Measurements from ENCODE around the gene AKNA. TPM values are rescaled to one million over a fixed set of nuclear protein-coding genes. Genes with fewer than 3 reads are reported as not detected.

AKNA gene
- total RNA-seq, 4 donors from 2014 or later = 34.8 to 63.2 (median 48.6) TPM

- Histone ChIP-seq H3K4me1 (no peaks in the 10 kb centered on the region), H3K4me3 (no peak overlapping the region), H3K36me3 (no peaks in the 10 kb centered on the region), H3K27ac (no peak overlapping the region), H3K9me3 (no peaks in the 10 kb centered on the region), H3K27me3 (no peaks in the 10 kb centered on the region)
- in situ Hi-C loops (cut with MboI; ENCODE audit: low pct_ligation_motif_present in 1 of 4, low pct_unique_long_range_greater_than_20kb in 1 of 4, low sequenced_read_pairs in 3 of 4) (no loop called here), intact Hi-C loops (cut with DNase I; ENCODE audit: low total_unique reads) (no loop called here)
- WGBS, 2 donors (ENCODE audit: low coverage in 1 of 2) = 91% methylated on average over 31 of the region's 31 CpGs; no CpG with 5 or more reads in 1 of the 2 donors
- DNase-seq = peak; percentile 4
- no peak for TF ChIP-seq EP300 (IDR thresholded peaks at IDR 0.05; ENCODE audit: low read depth)
- TF ChIP-seq CTCF (IDR thresholded peaks at IDR 0.05) = no peak
- TF ChIP-seq POLR2AphosphoS5 (IDR thresholded peaks at IDR 0.05) = no peak
- no peak for TF ChIP-seq POLR2A (IDR thresholded peaks at IDR 0.05)
These were observed 86.7 kb downstream of the AKNA start for GRCh38 chr9:114300846-114301797.

GRCh38 chr9:114300153-114300845 is 87.5 kb downstream of the AKNA start:
- Histone ChIP-seq H3K4me3 (no peak overlapping the region), H3K27me3 (no peaks in the 10 kb centered on the region), H3K9me3 (no peaks in the 10 kb centered on the region), H3K4me1 (no peaks in the 10 kb centered on the region), H3K36me3 (no peaks in the 10 kb centered on the region), H3K27ac (no peak overlapping the region)
- in situ Hi-C loops (cut with MboI; ENCODE audit: low pct_ligation_motif_present in 1 of 4, low pct_unique_long_range_greater_than_20kb in 1 of 4, low sequenced_read_pairs in 3 of 4) (no loop called here), intact Hi-C loops (cut with DNase I; ENCODE audit: low total_unique reads) (no loop called here)
- peak; percentile 3 for DNase-seq
- no peak for TF ChIP-seq POLR2A (IDR thresholded peaks at IDR 0.05)
- TF ChIP-seq EP300 (IDR thresholded peaks at IDR 0.05; ENCODE audit: low read depth) = no peak
- TF ChIP-seq POLR2AphosphoS5 (IDR thresholded peaks at IDR 0.05) = no peak
- no peak for TF ChIP-seq CTCF (IDR thresholded peaks at IDR 0.05)
- 77 to 90% methylated on average over 4 of the region's 4 CpGs for WGBS, 2 donors (ENCODE audit: low coverage in 1 of 2)

GRCh38 chr9:114299286-114300152 is 88.3 kb downstream of the AKNA start:
- Histone ChIP-seq H3K4me3 (no peak overlapping the region), H3K4me1 (no peaks in the 10 kb centered on the region), H3K9me3 (no peaks in the 10 kb centered on the region), H3K27ac (no peak overlapping the region), H3K27me3 (no peaks in the 10 kb centered on the region), H3K36me3 (no peaks in the 10 kb centered on the region)
- in situ Hi-C loops (cut with MboI; ENCODE audit: low pct_ligation_motif_present in 1 of 4, low pct_unique_long_range_greater_than_20kb in 1 of 4, low sequenced_read_pairs in 3 of 4) (loop anchor here in 3 of 4 donors (10.0 to 25.0 kb wide), 3 partner anchors 212 to 487 kb away; partner anchors contain the start of genes AMBP (in 1 of the 3) and KIF12 (in 1 of the 3)), intact Hi-C loops (cut with DNase I; ENCODE audit: low total_unique reads) (no loop called here)
- TF ChIP-seq POLR2A (IDR thresholded peaks at IDR 0.05) (no peak), EP300 (IDR thresholded peaks at IDR 0.05; ENCODE audit: low read depth) (no peak)
- 83% methylated on average over 15 of the region's 15 CpGs; no CpG with 5 or more reads in 1 of the 2 donors for WGBS, 2 donors (ENCODE audit: low coverage in 1 of 2)
- peak; percentile 2 for DNase-seq

GRCh38 chr9:114296338-114296737 is 91.4 kb downstream of the AKNA start:
- TF ChIP-seq EP300 (IDR thresholded peaks at IDR 0.05; ENCODE audit: low read depth) = no peak
- TF ChIP-seq CTCF (IDR thresholded peaks at IDR 0.05) = no peak
- no peaks in the 10 kb centered on the region for H3K4me1 ChIP-seq
- WGBS, 2 donors (ENCODE audit: low coverage in 1 of 2) = 100% methylated on average over 1 of the region's 1 CpG
- in situ Hi-C loops (cut with MboI; ENCODE audit: low pct_ligation_motif_present in 1 of 4, low pct_unique_long_range_greater_than_20kb in 1 of 4, low sequenced_read_pairs in 3 of 4) = loop anchor here in 3 of 4 donors (10.0 to 25.0 kb wide), 3 partner anchors 209 to 484 kb away; partner anchors contain the start of genes AMBP (in 1 of the 3) and KIF12 (in 1 of the 3)
- intact Hi-C loops (cut with DNase I; ENCODE audit: low total_unique reads) = no loop called here
- no peak overlapping the region for H3K4me3 ChIP-seq
- H3K27me3 ChIP-seq = no peaks in the 10 kb centered on the region
- H3K27ac ChIP-seq = no peak overlapping the region
- no peak for DNase-seq
- H3K36me3 ChIP-seq = no peaks in the 10 kb centered on the region
- no peaks in the 10 kb centered on the region for H3K9me3 ChIP-seq
